Omental fat pad (tissue), 4 donors: ENCODE results near the gene TMEM163. TPM values are rescaled to one million over a fixed set of nuclear protein-coding genes. Genes with fewer than 3 reads are reported as not detected.

Experiments
- ATAC-seq: fragments of 150-250 bp; one replicate; pipeline ENCODE4 v1.9.1; 2016; ENCODE audit warnings: mild to moderate bottlenecking, moderate library complexity; ENCODE audit not compliant: low FRiP score
- DNase-seq: peaks from one replicate; pipeline ENCODE4 v3.0.0-alpha.2; 2019; ENCODE audit warnings: low spot score
- total RNA-seq, 4 donors: library from RNA; depleted of rRNA; stranded (reverse); fragments of >200 nt; gene quantifications; one replicate each; pipeline ENCODE4 v1.1.0, GENCODE V29; 2016
- TF ChIP-seq, protein P1 (sequence below), 3 donors: fragments of 450-650 bp; IDR thresholded peaks; one replicate each; pipeline ENCODE4 v1.5.1; 2016 to 2017; ENCODE audit warnings: antibody characterized with exemption in 3 of 3, mild to moderate bottlenecking in 3 of 3, moderate library complexity in 2 of 3

TMEM163 gene
- total RNA-seq, 4 donors from 2014 or later = 0.28 to 6.4 (median 1.2) TPM

DNA sequence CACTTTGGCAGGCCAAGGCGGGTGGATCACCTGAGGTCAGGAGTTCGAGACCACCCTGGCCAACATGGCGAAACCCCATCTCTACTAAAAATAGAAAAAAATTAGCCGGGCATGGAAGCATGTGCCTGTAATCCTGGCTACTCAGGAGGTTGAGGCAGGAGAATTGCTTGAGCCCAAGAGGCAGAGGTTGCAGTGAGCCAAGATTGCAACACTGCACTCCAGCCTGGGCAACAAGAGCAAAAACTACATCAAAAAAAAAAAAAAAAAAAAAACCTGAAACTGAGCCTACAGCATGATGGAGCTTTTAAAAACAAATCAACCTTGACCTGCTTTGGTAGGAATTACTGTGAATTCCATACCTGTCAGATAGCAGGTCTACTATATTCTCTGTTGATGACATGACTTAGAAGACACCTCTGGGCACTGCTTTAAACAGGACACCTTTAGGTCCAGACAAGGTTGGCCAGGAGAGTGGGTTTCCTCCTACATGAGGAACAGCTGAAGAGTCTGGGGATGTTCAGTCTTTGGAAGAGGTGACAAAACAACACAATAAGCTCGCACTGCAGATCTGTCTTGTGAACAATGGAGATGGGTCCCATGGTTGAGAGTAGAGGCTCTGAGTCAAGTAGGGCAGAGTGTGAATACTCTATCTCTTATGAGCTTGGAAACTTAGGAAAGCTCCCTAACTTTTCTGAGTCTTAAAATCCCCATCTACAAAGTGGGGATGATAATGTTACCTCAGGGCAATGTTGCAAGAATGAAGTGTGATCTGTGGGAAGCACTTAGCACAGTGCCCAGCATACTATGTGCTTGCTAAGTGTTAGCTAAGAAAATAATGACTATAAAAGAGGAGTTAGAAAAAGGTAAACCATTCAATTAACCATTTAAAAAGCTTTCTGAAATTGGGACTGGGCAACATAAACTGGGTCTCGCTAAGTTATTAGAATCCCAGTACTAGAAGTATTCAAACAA lies 25.2 kb downstream of the TMEM163 start:
- ATAC-seq = no peak
- TF ChIP-seq, protein P1, sequence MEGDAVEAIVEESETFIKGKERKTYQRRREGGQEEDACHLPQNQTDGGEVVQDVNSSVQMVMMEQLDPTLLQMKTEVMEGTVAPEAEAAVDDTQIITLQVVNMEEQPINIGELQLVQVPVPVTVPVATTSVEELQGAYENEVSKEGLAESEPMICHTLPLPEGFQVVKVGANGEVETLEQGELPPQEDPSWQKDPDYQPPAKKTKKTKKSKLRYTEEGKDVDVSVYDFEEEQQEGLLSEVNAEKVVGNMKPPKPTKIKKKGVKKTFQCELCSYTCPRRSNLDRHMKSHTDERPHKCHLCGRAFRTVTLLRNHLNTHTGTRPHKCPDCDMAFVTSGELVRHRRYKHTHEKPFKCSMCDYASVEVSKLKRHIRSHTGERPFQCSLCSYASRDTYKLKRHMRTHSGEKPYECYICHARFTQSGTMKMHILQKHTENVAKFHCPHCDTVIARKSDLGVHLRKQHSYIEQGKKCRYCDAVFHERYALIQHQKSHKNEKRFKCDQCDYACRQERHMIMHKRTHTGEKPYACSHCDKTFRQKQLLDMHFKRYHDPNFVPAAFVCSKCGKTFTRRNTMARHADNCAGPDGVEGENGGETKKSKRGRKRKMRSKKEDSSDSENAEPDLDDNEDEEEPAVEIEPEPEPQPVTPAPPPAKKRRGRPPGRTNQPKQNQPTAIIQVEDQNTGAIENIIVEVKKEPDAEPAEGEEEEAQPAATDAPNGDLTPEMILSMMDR (IDR thresholded peaks at IDR 0.05) = no peak
- DNase-seq = no peak

DNA sequence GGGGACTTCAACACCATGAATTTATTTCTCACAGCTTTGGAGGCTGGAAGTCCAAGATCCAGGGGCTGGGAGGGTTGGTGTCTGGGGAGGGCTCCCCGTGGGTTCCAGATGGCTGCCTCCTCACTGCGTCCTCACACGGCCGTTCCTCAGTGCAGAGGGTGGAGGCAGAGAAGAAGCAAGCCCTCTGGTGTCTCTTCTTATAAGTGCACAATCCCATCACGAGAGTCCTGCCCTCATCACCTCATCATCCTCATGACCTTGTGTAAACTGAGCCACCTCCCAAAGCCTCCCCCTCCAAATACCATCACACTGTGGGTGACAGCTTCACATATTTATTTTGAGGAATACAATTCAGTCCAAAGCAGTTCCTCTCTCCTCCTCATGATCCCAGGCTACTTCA lies 26.3 kb downstream of the TMEM163 start:
- TF ChIP-seq, protein P1 (IDR thresholded peaks at IDR 0.05) = no peak
- DNase-seq = no peak
- no peak for ATAC-seq

DNA sequence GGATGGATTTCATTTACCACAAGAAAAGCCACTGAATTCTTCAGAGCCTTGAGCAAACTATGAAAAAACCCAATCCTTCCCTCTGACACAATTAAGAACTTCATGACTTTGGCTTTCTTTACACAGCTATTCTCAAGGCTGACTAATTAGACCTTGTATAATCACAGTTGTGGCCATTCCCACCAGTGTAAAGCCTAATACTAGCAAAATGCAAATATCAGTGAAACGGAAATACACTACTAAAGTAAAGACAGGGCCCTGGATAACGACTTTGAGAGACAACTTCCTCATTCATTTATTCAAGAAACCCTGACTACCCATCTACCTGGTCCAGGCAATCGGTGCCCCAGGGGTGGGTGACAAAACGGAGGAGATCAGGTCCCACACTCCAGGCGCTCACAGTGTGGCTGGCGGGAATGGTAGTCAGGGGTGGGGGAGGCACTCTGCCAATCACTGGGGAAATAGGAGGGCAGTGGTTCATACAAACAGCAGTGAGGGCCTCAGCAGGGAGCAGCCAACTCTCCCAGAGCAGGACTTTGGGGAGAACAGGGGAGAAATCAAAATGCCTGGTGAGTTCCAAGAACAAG lies 28.1 kb downstream of the TMEM163 start:
- no peak for ATAC-seq

DNA sequence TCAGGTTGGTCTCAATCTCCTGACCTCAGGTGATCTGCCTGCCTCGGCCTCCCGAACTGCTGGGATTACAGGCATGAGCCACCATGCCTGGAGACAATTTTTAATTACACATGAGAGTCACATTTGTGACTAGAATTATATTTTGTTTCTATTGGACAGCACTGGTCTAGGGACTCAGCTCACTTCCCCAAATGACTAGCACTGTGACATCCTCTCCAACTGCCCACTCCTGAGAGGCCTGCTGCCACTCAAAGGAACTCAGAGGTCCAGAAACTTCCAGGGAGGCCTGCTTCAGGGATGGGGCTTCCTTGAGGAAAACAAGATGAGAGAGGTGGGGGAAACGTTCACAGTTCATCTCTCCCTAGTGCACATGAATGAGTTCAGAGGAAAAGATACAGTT lies 29.5 kb downstream of the TMEM163 start:
- ATAC-seq (no peak), DNase-seq (no peak)
- TF ChIP-seq, protein P1 (IDR thresholded peaks at IDR 0.05) = no peak

More for the DNA sequence above, 28.1 kb downstream of the TMEM163 start:
- TF ChIP-seq, protein P1 (IDR thresholded peaks at IDR 0.05) = no peak
- no peak for DNase-seq

DNA sequence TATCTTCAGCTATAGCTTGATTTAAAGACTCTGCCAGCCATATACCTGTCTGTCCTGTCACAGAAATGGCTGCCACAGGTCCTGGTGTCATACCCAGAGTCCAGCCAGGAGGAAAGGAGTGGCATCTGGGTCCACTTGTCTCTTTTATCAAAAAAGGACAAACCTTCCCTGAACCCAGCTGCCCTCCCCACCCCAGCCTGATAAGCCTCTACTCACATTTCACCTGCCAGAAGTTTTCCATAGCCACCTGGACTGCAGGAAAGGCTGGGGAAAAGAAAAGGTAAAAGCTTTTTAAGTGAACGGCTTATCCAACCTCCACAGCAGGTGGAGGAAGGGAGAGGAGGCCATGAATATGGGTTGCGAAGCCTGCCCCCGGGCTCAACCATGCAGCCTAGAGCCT lies 32.8 kb downstream of the TMEM163 start:
- ATAC-seq (no peak), DNase-seq (no peak)
- TF ChIP-seq, protein P1 (IDR thresholded peaks at IDR 0.05) = no peak

DNA sequence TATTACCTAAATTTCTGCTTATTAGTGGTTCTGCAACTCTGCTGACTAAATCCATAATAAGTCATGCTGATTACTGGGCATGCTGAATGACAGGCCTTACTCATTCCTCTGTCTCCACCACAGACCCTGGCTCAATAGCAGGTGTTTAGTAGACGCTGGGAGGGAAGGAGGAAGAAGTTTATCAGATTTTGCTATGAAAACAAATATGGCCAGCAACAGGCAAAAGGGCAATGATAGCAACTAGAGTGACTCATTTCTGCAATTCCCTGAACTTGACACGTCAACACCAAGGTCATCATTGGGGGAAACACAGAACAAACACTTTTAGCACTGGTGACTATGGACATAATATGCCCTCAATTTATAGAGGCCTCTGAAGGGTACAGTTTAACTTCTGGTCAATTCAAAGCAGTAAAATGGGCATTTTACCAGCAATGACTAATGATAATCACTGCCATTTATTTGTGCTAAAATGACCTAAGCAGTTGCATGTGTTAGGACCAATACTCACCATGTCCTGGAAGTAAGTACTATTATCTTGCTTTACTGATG lies 35.2 kb downstream of the TMEM163 start:
- DNase-seq = no peak
- TF ChIP-seq, protein P1 (IDR thresholded peaks at IDR 0.05) = no peak
- no peak for ATAC-seq
